GM12891 (cell line): ENCODE data around the gene COQ5.
A peak's percentile ranks its signal among the peaks of the same experiment; 100 is the strongest.

Experiments used
- PAX5 ChIP-seq: IDR thresholded peaks from 2 replicates; pipeline ENCODE4 v1.6.1; 2011; ENCODE audit warnings: low read length, moderate library complexity, mild to moderate bottlenecking; ENCODE audit not compliant: insufficient read depth, severe bottlenecking
- POLR2A ChIP-seq: IDR thresholded peaks from 2 replicates; pipeline ENCODE4 v1.6.1; 2011; ENCODE audit warnings: low read depth, low read length, control low read depth
- POLR2AphosphoS5 ChIP-seq: IDR thresholded peaks from 2 replicates; pipeline ENCODE4 v1.6.1; 2011; ENCODE audit warnings: low read depth, low read length, control low read depth
- SPI1 ChIP-seq: IDR thresholded peaks from 2 replicates; pipeline ENCODE4 v1.6.1; 2011; ENCODE audit warnings: low read depth, low read length, control low read depth
- TAF1 ChIP-seq: IDR thresholded peaks from 2 replicates; pipeline ENCODE4 v1.6.1; 2011; ENCODE audit warnings: low read depth, low read length, control low read depth

DNA sequence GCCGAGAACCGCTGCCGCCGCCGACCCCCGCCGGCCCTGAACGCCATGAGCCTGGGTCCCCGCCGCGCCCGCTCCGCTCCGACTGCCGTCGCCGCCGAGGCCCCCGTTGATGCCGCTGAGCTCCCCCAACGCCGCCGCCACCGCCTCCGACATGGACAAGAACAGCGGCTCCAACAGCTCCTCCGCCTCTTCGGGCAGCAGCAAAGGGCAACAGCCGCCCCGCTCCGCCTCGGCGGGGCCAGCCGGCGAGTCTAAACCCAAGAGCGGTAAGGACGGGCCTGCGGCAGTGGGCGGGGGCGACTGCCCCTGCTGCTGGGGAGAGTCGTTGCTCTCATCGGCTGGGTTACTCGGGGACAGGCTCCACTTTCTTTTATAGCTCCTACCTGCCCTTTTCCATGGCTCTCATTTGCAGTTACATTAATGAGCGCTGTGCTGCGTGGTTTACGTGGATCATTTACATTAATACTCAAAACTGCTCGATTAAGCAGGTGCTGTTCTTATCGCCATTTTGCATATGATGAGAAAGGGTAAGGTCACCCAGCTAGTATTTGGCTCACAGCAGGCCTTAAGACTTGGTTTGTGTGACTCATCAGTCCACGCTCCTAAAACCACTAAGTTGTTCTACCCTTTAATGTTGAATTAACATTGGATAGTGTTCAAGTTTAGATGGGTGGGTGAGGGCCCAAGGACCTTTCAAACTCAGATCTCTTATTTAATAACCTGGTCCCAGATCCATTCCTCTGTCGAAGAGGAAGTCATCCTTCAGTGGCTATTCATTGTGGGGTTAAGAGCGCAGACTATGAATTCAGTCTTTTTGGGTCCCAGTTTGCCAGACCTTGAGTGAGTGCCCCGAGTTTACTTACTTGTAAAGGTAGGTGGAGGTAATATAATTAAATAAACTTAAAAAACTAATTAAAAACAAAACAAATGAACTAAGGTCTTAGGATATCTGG is 6.0 kb upstream of the COQ5 start:
- peak; percentile 43; the same call in 1 of the 2 replicates for TF ChIP-seq POLR2A
- TF ChIP-seq POLR2AphosphoS5: no peak
- peak; percentile 9; the same call in 1 of the 2 replicates for TF ChIP-seq TAF1
- TF ChIP-seq PAX5: no peak
- TF ChIP-seq SPI1: peak; percentile 40
